K562 (cell line): Measurements from ENCODE around the gene MARCHF3. TPM values are rescaled to one million over a fixed set of nuclear protein-coding genes. Genes with fewer than 3 reads are reported as not detected.
A peak's percentile ranks its signal among the peaks of the same experiment; 100 is the strongest.

Experiments used
- ARID2 ChIP-seq: fragments of 450-650 bp; IDR thresholded peaks from 2 replicates; pipeline ENCODE4 v1.6.1; 2017; ENCODE audit warnings: antibody characterized with exemption, mild to moderate bottlenecking
- CBX3 ChIP-seq, 2 experiments: IDR thresholded peaks; 1 replicate in 1 of 2; 2 replicates in 1 of 2; pipeline ENCODE4 v1.6.1; 2012; ENCODE audit warnings: inconsistent platforms in 2 of 2, low read length in 2 of 2, borderline replicate concordance in 1 of 2, control low read depth in 1 of 2
- POLR2G ChIP-seq: fragments of 200-400 bp; formaldehyde crosslinking; IDR thresholded peaks from 2 replicates; pipeline ENCODE4 v1.6.1; 2017; ENCODE audit warnings: low read depth, mild to moderate bottlenecking, antibody characterized with exemption, low read length, moderate library complexity
- SPI1 ChIP-seq: IDR thresholded peaks from 2 replicates; pipeline ENCODE4 v1.6.1; 2011; ENCODE audit warnings: low read depth, low read length, control low read depth, borderline replicate concordance
- XRCC3 ChIP-seq: fragments of 450-650 bp; IDR thresholded peaks from 2 replicates; pipeline ENCODE4 v1.6.1; 2017; ENCODE audit warnings: mild to moderate bottlenecking, moderate library complexity
- YBX1 ChIP-seq: fragments of 450-650 bp; IDR thresholded peaks from 2 replicates; pipeline ENCODE4 v1.7.1; 2016; ENCODE audit warnings: mild to moderate bottlenecking
- YY1 ChIP-seq, 3 experiments: IDR thresholded peaks; 2 replicates each; pipeline ENCODE4 v1.6.1; 2011; ENCODE audit warnings: low read length in 2 of 3, mild to moderate bottlenecking in 2 of 3, moderate library complexity in 2 of 3, borderline replicate concordance in 1 of 3, control low read depth in 1 of 3, low read depth in 1 of 3; ENCODE audit not compliant: insufficient read depth in 3 of 3, insufficient replicate concordance in 2 of 3, control insufficient read depth in 1 of 3, insufficient read length in 1 of 3; ENCODE audit errors: extremely low read depth in 1 of 3
- ZBTB17 ChIP-seq: fragments of 450-650 bp; formaldehyde crosslinking; IDR thresholded peaks from 2 replicates; pipeline ENCODE4 v1.4.0; 2020; ENCODE audit warnings: mild to moderate bottlenecking
- ZNF140 ChIP-seq: fragments of 250-450 bp; sonication (Bioruptor Pico); IDR thresholded peaks from 2 replicates; pipeline ENCODE4 v1.8.0; 2021; ENCODE audit warnings: moderate library complexity, mild to moderate bottlenecking, inconsistent platforms
- polyA plus RNA-seq, 8 experiments: library from polyadenylated mRNA; depleted of rRNA in 4 of 8; stranded (reverse) in 5 of 8; unstranded in 3 of 8; fragments of >200 nt; fragmentation: Nextera tagmentation in 2 of 8; fragmentation: Illumina TruSeq in 1 of 8; extraction: Ambion mirVana in 2 of 8; extraction: Trizol in 1 of 8; gene quantifications; 2 replicates each; pipeline versions ENCODE4 v1.2.1 to v1.2.3, GENCODE V29; 2011 to 2014; ENCODE audit warnings: inconsistent platforms in 1 of 8, missing spikeins in 1 of 8
- total RNA-seq, 7 experiments: library from RNA; depleted of rRNA in 6 of 7; stranded (reverse); fragments of >200 nt in 6 of 7; fragmentation: Illumina TruSeq in 2 of 7; extraction: Trizol in 2 of 7; gene quantifications; 2 replicates each; pipeline versions ENCODE4 v1.2.1 to v1.2.3, GENCODE V29; 2011 to 2021; ENCODE audit warnings: low replicate concordance in 1 of 7
- TF ChIP-seq, protein P1 (sequence below): sonication (generic); formaldehyde crosslinking; IDR thresholded peaks from 2 replicates; pipeline ENCODE4 v1.8.1; 2023; ENCODE audit warnings: missing genetic modification reagents, mild to moderate bottlenecking, borderline replicate concordance
- TF ChIP-seq, protein P2 (sequence below): sonication (generic); formaldehyde crosslinking; IDR thresholded peaks from 2 replicates; pipeline ENCODE4 v1.8.1; 2023; ENCODE audit warnings: mild to moderate bottlenecking, missing genetic modification reagents
- TF ChIP-seq, protein P3 (sequence below): fragments of 200-400 bp; formaldehyde crosslinking; IDR thresholded peaks from 2 replicates; pipeline ENCODE4 v1.6.1; 2017; ENCODE audit warnings: mild to moderate bottlenecking, low read depth, low read length, moderate library complexity
- TF ChIP-seq, protein P4 (sequence below): fragments of 450-650 bp; IDR thresholded peaks from 2 replicates; pipeline ENCODE4 v1.7.0; 2016; ENCODE audit warnings: borderline replicate concordance
- TF ChIP-seq, protein P5 (sequence below): fragments of 250-450 bp; sonication (Bioruptor Pico); IDR thresholded peaks from 2 replicates; pipeline ENCODE4 v1.8.0; 2021; ENCODE audit warnings: moderate library complexity, mild to moderate bottlenecking, inconsistent platforms

The MARCHF3 gene
- total and polyA plus RNA-seq, 9 of the 15 experiments (the other 6 are each of a cell fraction or from before 2014, with no cell fraction given) = 5.6 to 37.4 (median 16.5) TPM

DNA sequence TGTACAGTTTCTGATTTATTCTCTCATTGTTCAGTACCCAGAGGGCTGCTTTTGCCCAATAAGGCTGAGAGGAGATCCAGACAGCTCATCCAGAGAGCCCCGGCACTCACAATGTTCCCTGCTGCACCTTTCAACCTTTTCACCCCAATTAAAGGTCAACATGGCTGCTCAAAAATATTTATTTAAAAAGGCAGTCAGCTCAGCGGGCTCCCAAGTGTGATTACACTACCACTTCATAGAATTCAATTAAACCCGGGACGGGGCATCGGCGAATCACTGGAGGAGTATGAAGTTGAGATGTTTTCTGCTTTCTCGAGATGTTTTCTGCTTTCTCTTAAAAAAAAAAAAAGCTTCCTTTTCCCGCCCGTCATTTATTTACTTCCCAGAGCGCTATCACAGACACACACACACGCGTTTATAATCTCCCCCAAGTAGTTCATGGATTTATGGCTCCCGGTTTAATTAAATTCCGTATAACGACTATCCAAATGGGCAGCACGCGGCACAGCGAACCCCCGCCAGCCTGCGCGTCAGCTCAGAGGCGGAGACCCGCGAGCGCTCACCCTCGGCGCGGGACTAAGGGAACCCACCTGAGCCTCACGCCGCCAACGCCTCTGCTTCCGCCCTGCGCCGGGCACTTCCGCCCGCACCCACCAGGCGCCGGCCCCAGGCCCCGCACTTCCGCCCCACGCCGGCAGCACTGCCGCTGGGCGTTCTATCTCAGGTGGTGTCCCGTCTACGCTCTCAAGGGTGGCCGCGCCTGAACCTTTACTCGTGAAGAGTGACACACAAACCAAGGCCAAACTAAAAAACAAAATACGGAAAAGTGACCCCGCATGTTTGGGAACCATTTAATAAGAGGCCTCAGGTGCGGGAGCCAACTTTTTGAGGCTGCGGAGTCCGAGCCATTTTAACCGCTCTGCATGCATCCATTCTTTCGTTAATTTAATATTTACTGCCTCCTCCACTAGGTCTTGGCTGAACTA is 42.8 kb upstream of the MARCHF3 start, which contains the start of gene C5orf63 (continued):
- TF ChIP-seq, protein P1, sequence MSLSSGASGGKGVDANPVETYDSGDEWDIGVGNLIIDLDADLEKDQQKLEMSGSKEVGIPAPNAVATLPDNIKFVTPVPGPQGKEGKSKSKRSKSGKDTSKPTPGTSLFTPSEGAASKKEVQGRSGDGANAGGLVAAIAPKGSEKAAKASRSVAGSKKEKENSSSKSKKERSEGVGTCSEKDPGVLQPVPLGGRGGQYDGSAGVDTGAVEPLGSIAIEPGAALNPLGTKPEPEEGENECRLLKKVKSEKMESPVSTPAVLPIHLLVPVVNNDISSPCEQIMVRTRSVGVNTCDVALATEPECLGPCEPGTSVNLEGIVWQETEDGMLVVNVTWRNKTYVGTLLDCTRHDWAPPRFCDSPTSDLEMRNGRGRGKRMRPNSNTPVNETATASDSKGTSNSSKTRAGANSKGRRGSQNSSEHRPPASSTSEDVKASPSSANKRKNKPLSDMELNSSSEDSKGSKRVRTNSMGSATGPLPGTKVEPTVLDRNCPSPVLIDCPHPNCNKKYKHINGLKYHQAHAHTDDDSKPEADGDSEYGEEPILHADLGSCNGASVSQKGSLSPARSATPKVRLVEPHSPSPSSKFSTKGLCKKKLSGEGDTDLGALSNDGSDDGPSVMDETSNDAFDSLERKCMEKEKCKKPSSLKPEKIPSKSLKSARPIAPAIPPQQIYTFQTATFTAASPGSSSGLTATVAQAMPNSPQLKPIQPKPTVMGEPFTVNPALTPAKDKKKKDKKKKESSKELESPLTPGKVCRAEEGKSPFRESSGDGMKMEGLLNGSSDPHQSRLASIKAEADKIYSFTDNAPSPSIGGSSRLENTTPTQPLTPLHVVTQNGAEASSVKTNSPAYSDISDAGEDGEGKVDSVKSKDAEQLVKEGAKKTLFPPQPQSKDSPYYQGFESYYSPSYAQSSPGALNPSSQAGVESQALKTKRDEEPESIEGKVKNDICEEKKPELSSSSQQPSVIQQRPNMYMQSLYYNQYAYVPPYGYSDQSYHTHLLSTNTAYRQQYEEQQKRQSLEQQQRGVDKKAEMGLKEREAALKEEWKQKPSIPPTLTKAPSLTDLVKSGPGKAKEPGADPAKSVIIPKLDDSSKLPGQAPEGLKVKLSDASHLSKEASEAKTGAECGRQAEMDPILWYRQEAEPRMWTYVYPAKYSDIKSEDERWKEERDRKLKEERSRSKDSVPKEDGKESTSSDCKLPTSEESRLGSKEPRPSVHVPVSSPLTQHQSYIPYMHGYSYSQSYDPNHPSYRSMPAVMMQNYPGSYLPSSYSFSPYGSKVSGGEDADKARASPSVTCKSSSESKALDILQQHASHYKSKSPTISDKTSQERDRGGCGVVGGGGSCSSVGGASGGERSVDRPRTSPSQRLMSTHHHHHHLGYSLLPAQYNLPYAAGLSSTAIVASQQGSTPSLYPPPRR (CRISPR knock-in tag) = no peak
- TF ChIP-seq YBX1 (no peak), POLR2G (peak; percentile 88), ZNF140 (no peak), ZBTB17 (CRISPR knock-in tag) (no peak), XRCC3 (no peak), YY1 (IDR thresholded peaks at IDR 0.05; ENCODE audit: borderline replicate concordance in 1 of 3, control insufficient read depth in 1 of 3, extremely low read depth in 1 of 3, insufficient read depth in 3 of 3, insufficient read length in 1 of 3, insufficient replicate concordance in 2 of 3, low read depth in 1 of 3, low read length in 2 of 3) (peak in 1 of 3 experiments; percentile 20), SPI1 (peak; percentile 77; the same call in 1 of the 2 replicates), CBX3 (IDR thresholded peaks at IDR 0.05; ENCODE audit: borderline replicate concordance in 1 of 2, low read length in 2 of 2) (no peak), ARID2 (no peak)
- TF ChIP-seq, protein P2, sequence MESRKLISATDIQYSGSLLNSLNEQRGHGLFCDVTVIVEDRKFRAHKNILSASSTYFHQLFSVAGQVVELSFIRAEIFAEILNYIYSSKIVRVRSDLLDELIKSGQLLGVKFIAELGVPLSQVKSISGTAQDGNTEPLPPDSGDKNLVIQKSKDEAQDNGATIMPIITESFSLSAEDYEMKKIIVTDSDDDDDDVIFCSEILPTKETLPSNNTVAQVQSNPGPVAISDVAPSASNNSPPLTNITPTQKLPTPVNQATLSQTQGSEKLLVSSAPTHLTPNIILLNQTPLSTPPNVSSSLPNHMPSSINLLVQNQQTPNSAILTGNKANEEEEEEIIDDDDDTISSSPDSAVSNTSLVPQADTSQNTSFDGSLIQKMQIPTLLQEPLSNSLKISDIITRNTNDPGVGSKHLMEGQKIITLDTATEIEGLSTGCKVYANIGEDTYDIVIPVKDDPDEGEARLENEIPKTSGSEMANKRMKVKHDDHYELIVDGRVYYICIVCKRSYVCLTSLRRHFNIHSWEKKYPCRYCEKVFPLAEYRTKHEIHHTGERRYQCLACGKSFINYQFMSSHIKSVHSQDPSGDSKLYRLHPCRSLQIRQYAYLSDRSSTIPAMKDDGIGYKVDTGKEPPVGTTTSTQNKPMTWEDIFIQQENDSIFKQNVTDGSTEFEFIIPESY (CRISPR knock-in tag) = peak; percentile 59; the same call in 1 of the 2 replicates
- TF ChIP-seq, protein P3, sequence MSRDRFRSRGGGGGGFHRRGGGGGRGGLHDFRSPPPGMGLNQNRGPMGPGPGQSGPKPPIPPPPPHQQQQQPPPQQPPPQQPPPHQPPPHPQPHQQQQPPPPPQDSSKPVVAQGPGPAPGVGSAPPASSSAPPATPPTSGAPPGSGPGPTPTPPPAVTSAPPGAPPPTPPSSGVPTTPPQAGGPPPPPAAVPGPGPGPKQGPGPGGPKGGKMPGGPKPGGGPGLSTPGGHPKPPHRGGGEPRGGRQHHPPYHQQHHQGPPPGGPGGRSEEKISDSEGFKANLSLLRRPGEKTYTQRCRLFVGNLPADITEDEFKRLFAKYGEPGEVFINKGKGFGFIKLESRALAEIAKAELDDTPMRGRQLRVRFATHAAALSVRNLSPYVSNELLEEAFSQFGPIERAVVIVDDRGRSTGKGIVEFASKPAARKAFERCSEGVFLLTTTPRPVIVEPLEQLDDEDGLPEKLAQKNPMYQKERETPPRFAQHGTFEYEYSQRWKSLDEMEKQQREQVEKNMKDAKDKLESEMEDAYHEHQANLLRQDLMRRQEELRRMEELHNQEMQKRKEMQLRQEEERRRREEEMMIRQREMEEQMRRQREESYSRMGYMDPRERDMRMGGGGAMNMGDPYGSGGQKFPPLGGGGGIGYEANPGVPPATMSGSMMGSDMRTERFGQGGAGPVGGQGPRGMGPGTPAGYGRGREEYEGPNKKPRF = no peak
- TF ChIP-seq, protein P4, sequence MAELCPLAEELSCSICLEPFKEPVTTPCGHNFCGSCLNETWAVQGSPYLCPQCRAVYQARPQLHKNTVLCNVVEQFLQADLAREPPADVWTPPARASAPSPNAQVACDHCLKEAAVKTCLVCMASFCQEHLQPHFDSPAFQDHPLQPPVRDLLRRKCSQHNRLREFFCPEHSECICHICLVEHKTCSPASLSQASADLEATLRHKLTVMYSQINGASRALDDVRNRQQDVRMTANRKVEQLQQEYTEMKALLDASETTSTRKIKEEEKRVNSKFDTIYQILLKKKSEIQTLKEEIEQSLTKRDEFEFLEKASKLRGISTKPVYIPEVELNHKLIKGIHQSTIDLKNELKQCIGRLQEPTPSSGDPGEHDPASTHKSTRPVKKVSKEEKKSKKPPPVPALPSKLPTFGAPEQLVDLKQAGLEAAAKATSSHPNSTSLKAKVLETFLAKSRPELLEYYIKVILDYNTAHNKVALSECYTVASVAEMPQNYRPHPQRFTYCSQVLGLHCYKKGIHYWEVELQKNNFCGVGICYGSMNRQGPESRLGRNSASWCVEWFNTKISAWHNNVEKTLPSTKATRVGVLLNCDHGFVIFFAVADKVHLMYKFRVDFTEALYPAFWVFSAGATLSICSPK = no peak
- TF ChIP-seq, protein P5, sequence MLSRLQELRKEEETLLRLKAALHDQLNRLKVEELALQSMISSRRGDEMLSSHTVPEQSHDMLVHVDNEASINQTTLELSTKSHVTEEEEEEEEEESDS (CRISPR knock-in tag) = no peak
